Suprapubic skin (tissue), 4 donors: ENCODE measurements around the gene PHF1. TPM values are rescaled to one million over a fixed set of nuclear protein-coding genes. Genes with fewer than 3 reads are reported as not detected.

Source experiments
- DNase-seq, 2 donors: peaks; one replicate each; pipeline ENCODE4 v3.0.0-alpha.2; 2019; ENCODE audit warnings: low spot score in 2 of 2
- H3K27ac ChIP-seq: fragments of 200-600 bp; sonication (generic); one replicate; pipeline ENCODE4 v1.5.1; 2019
- H3K27me3 ChIP-seq: fragments of 200-600 bp; sonication (generic); one replicate; pipeline ENCODE4 v1.5.1; 2019
- H3K36me3 ChIP-seq: fragments of 200-600 bp; sonication (generic); one replicate; pipeline ENCODE4 v1.5.1; 2019
- H3K4me1 ChIP-seq: fragments of 200-600 bp; sonication (generic); one replicate; pipeline ENCODE4 v1.5.1; 2019
- H3K4me3 ChIP-seq: fragments of 200-600 bp; sonication (generic); one replicate; pipeline ENCODE4 v1.5.1; 2019; ENCODE audit warnings: mild to moderate bottlenecking
- H3K9me3 ChIP-seq: fragments of 200-600 bp; sonication (generic); one replicate; pipeline ENCODE4 v1.5.1; 2019
- EP300 ChIP-seq: sonication (generic); formaldehyde crosslinking; IDR thresholded peaks from one replicate; pipeline ENCODE4 v1.6.1; 2017; ENCODE audit warnings: antibody characterized with exemption
- POLR2A ChIP-seq, 2 donors: fragments of 450-650 bp; IDR thresholded peaks; one replicate each; pipeline ENCODE4 v1.6.1; 2017; ENCODE audit warnings: antibody characterized with exemption in 2 of 2, mild to moderate bottlenecking in 2 of 2, moderate library complexity in 2 of 2
- POLR2AphosphoS5 ChIP-seq, 3 donors: sonication (generic); formaldehyde crosslinking; IDR thresholded peaks; one replicate each; pipeline ENCODE4 v1.6.1; 2017; ENCODE audit warnings: antibody characterized with exemption in 3 of 3
- WGBS: methylation state at CpG from one replicate; pipeline ENCODE4 v1.1.5; 2018; 5-methylcytosine and 5-hydroxymethylcytosine counted together
- total RNA-seq, 4 donors: library from RNA; depleted of rRNA; stranded (reverse); fragments of >200 nt; gene quantifications; one replicate each; pipeline ENCODE4 v1.1.0, GENCODE V29; 2016
- TF ChIP-seq, protein P1 (sequence below), 2 donors: fragments of 200-600 bp in 1 of 2; fragments of 450-650 bp in 1 of 2; sonication (generic) in 1 of 2; IDR thresholded peaks; one replicate each; pipeline ENCODE4 v1.5.1; 2016 to 2019; ENCODE audit warnings: antibody characterized with exemption in 2 of 2, mild to moderate bottlenecking in 1 of 2, moderate library complexity in 1 of 2

The PHF1 gene
- total RNA-seq, 4 donors from 2014 or later: 35.9 to 102 (median 48.6) TPM

DNA sequence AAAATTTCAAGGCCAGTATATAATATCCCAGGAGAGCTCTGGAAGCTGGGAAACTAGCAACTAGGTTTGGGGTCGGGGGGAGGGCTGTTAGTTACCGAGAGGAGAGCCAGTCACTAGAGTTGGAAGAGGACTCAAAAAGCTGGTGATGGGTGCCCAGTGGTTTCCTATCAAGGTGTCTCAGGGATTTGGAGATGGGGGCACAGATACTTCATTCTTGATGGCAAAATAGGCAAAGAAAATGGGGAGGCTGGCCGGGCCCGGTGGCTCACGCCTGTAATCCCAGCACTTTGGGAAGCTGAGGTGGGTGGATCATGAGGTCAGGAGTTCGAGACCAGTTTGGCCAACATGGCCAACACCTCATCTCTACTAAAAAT lies 805 bp downstream of the PHF1 start:
- H3K36me3 ChIP-seq: peaks cover 41% of the 10 kb centered on the region
- TF ChIP-seq POLR2AphosphoS5 (IDR thresholded peaks at IDR 0.05): no peak
- no peak for TF ChIP-seq EP300
- TF ChIP-seq, protein P1, sequence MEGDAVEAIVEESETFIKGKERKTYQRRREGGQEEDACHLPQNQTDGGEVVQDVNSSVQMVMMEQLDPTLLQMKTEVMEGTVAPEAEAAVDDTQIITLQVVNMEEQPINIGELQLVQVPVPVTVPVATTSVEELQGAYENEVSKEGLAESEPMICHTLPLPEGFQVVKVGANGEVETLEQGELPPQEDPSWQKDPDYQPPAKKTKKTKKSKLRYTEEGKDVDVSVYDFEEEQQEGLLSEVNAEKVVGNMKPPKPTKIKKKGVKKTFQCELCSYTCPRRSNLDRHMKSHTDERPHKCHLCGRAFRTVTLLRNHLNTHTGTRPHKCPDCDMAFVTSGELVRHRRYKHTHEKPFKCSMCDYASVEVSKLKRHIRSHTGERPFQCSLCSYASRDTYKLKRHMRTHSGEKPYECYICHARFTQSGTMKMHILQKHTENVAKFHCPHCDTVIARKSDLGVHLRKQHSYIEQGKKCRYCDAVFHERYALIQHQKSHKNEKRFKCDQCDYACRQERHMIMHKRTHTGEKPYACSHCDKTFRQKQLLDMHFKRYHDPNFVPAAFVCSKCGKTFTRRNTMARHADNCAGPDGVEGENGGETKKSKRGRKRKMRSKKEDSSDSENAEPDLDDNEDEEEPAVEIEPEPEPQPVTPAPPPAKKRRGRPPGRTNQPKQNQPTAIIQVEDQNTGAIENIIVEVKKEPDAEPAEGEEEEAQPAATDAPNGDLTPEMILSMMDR (IDR thresholded peaks at IDR 0.05): no peak
- TF ChIP-seq POLR2A (IDR thresholded peaks at IDR 0.05): no peak
- 60% methylated on average over 6 of the region's 6 CpGs for WGBS
- peaks cover 43% of the 10 kb centered on the region for H3K4me1 ChIP-seq
- no peaks in the 10 kb centered on the region for H3K9me3 ChIP-seq
- peak overlapping the region; percentile 98 for H3K27ac ChIP-seq
- H3K27me3 ChIP-seq: no peaks in the 10 kb centered on the region
- DNase-seq: peak in 1 of 2 donors; percentile 63
- H3K4me3 ChIP-seq: peak overlapping the region; percentile 99

DNA sequence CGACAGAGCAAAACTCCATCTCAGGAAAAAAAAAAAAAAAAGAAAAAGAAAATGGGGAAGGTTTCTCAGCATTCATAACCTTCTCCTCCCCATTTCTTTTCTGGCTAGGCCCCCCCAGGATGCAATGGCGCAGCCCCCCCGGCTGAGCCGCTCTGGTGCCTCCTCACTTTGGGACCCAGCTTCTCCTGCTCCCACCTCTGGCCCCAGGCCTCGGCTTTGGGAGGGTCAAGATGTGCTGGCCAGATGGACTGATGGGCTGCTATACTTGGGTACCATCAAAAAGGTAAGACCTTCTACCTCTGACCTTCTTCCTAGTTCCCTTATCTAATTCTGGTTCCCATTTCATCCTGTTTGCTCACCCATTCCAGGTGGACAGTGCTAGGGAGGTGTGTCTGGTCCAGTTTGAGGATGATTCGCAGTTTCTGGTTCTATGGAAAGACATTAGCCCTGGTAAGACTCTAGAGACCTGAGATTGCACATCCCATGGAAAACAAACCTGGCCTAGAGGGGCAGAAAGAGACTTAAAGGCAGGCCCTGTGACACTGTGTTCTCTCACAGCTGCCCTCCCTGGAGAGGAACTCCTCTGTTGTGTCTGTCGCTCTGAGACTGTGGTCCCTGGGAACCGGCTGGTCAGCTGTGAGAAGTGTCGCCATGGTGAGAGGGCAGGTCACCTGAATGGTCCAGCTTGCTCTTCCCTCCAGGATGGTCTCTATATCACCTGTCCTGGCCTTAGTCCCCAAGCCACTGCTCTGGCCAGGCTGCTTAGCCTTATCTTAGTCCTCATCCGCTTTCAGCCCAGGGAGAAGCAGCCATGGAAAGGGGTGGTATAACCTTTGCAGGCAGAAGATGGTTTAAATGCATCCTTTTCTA lies 1.6 kb downstream of the PHF1 start:
- peaks cover 51% of the 10 kb centered on the region for H3K4me1 ChIP-seq
- H3K27me3 ChIP-seq: no peaks in the 10 kb centered on the region
- 88% methylated on average over 10 of the region's 10 CpGs for WGBS
- no peak for TF ChIP-seq POLR2AphosphoS5 (IDR thresholded peaks at IDR 0.05)
- TF ChIP-seq EP300: no peak
- TF ChIP-seq POLR2A (IDR thresholded peaks at IDR 0.05): no peak
- TF ChIP-seq, protein P1 (IDR thresholded peaks at IDR 0.05): no peak
- H3K9me3 ChIP-seq: no peaks in the 10 kb centered on the region
- peak overlapping the region; percentile 99 for H3K4me3 ChIP-seq
- peak overlapping the region; percentile 98 for H3K27ac ChIP-seq
- no peak for DNase-seq
- H3K36me3 ChIP-seq: peaks cover 41% of the 10 kb centered on the region

DNA sequence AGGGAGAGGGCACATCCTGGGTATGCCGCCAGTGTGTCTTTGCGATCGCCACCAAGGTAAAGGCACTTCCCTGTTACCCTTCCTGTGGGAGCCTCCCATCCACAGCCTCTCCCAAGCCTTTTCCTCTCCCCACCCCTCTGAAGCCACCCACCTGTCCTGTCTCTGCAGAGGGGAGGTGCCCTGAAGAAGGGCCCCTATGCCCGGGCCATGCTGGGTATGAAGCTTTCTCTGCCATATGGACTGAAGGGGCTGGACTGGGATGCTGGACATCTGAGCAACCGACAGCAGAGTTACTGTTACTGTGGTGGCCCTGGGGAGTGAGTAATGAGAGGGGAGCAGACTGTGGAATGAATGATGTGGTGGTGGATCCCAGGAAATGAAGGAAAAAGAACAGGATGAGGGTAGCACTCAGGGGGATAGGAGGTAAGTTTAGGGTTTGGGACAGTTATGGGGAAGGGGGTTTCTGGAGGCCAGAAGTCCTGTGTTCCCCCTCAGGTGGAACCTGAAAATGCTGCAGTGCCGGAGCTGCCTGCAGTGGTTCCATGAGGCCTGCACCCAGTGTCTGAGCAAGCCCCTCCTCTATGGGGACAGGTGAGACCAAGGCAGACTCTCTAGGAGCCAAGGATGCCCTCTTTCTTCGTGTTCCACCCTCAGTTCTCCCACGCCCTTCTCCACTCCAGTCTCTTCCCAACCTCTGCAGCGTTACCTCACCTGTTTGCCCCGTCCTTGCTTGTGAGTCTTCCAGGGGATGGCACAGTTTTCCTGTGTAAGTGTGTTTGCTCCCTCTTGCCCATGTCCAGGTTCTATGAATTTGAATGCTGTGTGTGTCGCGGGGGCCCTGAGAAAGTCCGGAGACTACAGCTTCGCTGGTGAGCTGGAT lies 2.7 kb downstream of the PHF1 start:
- Histone ChIP-seq H3K9me3 (no peaks in the 10 kb centered on the region), H3K4me1 (peaks cover 56% of the 10 kb centered on the region), H3K27ac (no peak overlapping the region), H3K4me3 (no peak overlapping the region), H3K27me3 (no peaks in the 10 kb centered on the region), H3K36me3 (peaks cover 41% of the 10 kb centered on the region)
- 80% methylated on average over 14 of the region's 14 CpGs for WGBS
- TF ChIP-seq POLR2AphosphoS5 (IDR thresholded peaks at IDR 0.05) (no peak), EP300 (no peak), POLR2A (IDR thresholded peaks at IDR 0.05) (no peak)
- TF ChIP-seq, protein P1 (IDR thresholded peaks at IDR 0.05): no peak
- no peak for DNase-seq

DNA sequence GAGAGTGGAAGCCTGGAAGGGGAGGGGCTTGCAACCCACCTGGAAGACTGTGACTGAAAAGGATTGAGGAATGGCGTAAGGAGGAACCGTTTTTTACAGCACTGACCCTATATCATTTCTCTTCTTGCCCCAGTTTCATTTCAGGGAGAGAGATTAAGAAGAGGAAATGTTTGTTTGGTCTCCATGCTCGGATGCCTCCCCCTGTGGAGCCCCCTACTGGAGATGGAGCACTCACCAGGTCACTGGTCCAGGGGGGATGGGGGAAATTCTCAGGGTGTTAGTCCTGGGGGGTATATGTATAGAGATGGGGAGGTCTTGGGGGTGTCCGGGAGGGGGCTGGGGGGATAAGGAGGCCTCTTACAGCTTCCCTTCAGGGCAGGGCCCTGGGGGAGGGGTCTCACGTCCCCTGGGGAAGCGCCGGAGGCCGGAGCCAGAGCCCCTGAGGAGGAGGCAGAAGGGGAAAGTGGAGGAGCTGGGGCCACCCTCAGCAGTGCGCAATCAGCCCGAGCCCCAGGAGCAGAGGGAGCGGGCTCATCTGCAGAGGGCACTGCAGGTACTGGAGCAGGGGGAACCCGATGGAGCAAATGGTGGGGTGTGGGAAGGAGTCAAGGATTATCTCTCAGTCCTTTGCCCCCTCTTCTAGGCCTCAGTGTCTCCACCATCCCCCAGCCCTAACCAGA lies 3.9 kb downstream of the PHF1 start:
- peaks cover 63% of the 10 kb centered on the region for H3K4me1 ChIP-seq

More for the DNA sequence above, 3.9 kb downstream of the PHF1 start:
- WGBS: 67% methylated on average over 12 of the region's 12 CpGs
- Histone ChIP-seq H3K27me3 (no peaks in the 10 kb centered on the region), H3K27ac (no peak overlapping the region), H3K36me3 (peaks cover 41% of the 10 kb centered on the region), H3K9me3 (no peaks in the 10 kb centered on the region), H3K4me3 (no peak overlapping the region)
- TF ChIP-seq POLR2A (IDR thresholded peaks at IDR 0.05): no peak
- no peak for TF ChIP-seq POLR2AphosphoS5 (IDR thresholded peaks at IDR 0.05)
- TF ChIP-seq, protein P1 (IDR thresholded peaks at IDR 0.05): no peak
- TF ChIP-seq EP300: no peak
- DNase-seq: peak in 1 of 2 donors; percentile 62
